Measurements from ENCODE around the gene STEAP1B.

DNA sequence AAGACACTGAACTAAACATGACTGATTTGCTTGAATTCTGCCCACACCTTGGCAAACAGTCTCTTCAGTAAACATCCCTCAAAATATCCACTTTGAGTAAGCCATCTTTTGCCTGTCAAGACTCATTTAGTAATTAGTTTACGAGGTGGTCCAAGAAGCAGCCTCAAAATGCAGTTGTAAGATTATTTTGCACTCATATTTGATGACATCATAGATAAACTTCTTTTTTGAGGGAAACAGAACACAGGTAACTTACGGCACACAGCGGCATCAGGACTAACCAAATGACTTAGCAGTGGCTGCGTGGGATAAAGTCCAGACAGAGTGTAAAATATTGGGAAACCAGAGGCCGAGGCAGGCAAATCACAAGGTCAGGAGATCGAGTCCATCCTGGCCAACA is 41.8 kb upstream of the STEAP1B start:
- TF ChIP-seq, protein P1, sequence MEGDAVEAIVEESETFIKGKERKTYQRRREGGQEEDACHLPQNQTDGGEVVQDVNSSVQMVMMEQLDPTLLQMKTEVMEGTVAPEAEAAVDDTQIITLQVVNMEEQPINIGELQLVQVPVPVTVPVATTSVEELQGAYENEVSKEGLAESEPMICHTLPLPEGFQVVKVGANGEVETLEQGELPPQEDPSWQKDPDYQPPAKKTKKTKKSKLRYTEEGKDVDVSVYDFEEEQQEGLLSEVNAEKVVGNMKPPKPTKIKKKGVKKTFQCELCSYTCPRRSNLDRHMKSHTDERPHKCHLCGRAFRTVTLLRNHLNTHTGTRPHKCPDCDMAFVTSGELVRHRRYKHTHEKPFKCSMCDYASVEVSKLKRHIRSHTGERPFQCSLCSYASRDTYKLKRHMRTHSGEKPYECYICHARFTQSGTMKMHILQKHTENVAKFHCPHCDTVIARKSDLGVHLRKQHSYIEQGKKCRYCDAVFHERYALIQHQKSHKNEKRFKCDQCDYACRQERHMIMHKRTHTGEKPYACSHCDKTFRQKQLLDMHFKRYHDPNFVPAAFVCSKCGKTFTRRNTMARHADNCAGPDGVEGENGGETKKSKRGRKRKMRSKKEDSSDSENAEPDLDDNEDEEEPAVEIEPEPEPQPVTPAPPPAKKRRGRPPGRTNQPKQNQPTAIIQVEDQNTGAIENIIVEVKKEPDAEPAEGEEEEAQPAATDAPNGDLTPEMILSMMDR (conservative IDR thresholded peaks at IDR 0.05; ENCODE audit: low read depth, low read length) = no peak
- TF ChIP-seq FOS (IDR thresholded peaks at IDR 0.05; ENCODE audit: low read depth, low read length) = no peak
- no peak for TF ChIP-seq RFX5 (IDR thresholded peaks at IDR 0.05; ENCODE audit: low read depth, low read length)
